GM12878 (cell line): ENCODE results near the gene SCUBE2. TPM values are rescaled to one million over a fixed set of nuclear protein-coding genes. Genes with fewer than 3 reads are reported as not detected.

Source experiments
- ATAC-seq: fragments of 200-7000 bp; cut with Tn5 transposase; 3 replicates; pipeline ENCODE4 v1.9.1; 2020; ENCODE audit warnings: mild to moderate bottlenecking, moderate library complexity
- BruUV-seq: library from RNA; stranded (reverse); fragments of 400-500 nt; replicated peaks from 2 replicates; lab custom pipeline; 2021; lab: Mats Ljungman, UMichigan
- CTCF ChIA-PET: fragments of 300-600 bp; sonication (Branson Sonifier 250); formaldehyde crosslinking; extraction: SDS; loops from one replicate; lab custom pipeline; 2021; ENCODE audit warnings: inconsistent platforms; lab: Yijun Ruan, JAX
- POLR2A ChIA-PET: fragments of 350-600 bp; formaldehyde crosslinking; extraction: SDS; loops from one replicate; lab custom pipeline; 2021; ENCODE audit warnings: inconsistent platforms; lab: Charles Lee
- RAD21 ChIA-PET: fragments of 300-600 bp; sonication (Branson Sonifier 250); formaldehyde crosslinking; loops from one replicate; lab custom pipeline; 2023; ENCODE audit warnings: antibody characterized with exemption; ENCODE audit not compliant: unreplicated experiment; lab: Charles Lee
- SMC1A ChIA-PET: fragments of 300-600 bp; sonication (Branson Sonifier 250); formaldehyde crosslinking; loops from one replicate; lab custom pipeline; 2023; ENCODE audit not compliant: unreplicated experiment, uncharacterized antibody; lab: Charles Lee
- DNase-seq: peaks from one replicate; pipeline ENCODE4 v3.0.0-alpha.2; 2011; ENCODE audit warnings: low read depth, low spot score
- FAIRE-seq: peaks from 3 replicates; lab custom pipeline; 2011; peaks lifted over from hg19 to GRCh38; lab: Jason Lieb, UNC
- H2AFZ ChIP-seq: 2 replicates; pipeline ENCODE4 v1.6.0; 2011; ENCODE audit warnings: low read depth, low read length, control low read depth; ENCODE audit not compliant: control insufficient read depth
- H3K27ac ChIP-seq: 2 replicates; pipeline ENCODE4 v1.5.1; 2011; ENCODE audit warnings: control low read depth; ENCODE audit not compliant: control insufficient read depth, insufficient read depth
- H3K27me3 ChIP-seq, 2 experiments: replicated peaks in 1 of 2; 2 replicates each; pipeline versions ENCODE4 v1.6.0 to v1.6.1; 2011; ENCODE audit warnings: low read length in 1 of 2; ENCODE audit not compliant: control insufficient read depth in 2 of 2, insufficient read depth in 2 of 2
- H3K36me3 ChIP-seq, 2 experiments: 2 replicates each; pipeline ENCODE4 v1.5.1; 2011; ENCODE audit warnings: low read length in 1 of 2; ENCODE audit not compliant: control insufficient read depth in 2 of 2, insufficient read depth in 2 of 2
- H3K4me1 ChIP-seq: 2 replicates; pipeline ENCODE4 v1.6.1; 2011; ENCODE audit warnings: mild to moderate bottlenecking, low read length, moderate library complexity, mixed read lengths; ENCODE audit not compliant: control insufficient read depth, insufficient read depth
- H3K4me2 ChIP-seq: 2 replicates; pipeline ENCODE4 v1.6.0; 2011; ENCODE audit warnings: control low read depth; ENCODE audit not compliant: control insufficient read depth, insufficient read depth
- H3K4me3 ChIP-seq: fragments of 200-600 bp; sonication (generic); 2 replicates; pipeline ENCODE4 v1.5.1; 2016
- H3K79me2 ChIP-seq: 2 replicates; pipeline ENCODE4 v1.6.0; 2011; ENCODE audit warnings: low read length; ENCODE audit not compliant: control insufficient read depth, insufficient read depth
- H3K9ac ChIP-seq: 2 replicates; pipeline ENCODE4 v1.8.0; 2011; ENCODE audit warnings: low read length, control low read depth, mixed read lengths; ENCODE audit not compliant: control insufficient read depth, insufficient read depth
- H3K9me3 ChIP-seq: replicated peaks from 3 replicates; pipeline ENCODE4 v1.5.1; 2011; ENCODE audit warnings: mild to moderate bottlenecking, low read length; ENCODE audit not compliant: control insufficient read depth, insufficient read depth
- H4K20me1 ChIP-seq: 2 replicates; pipeline ENCODE4 v1.6.0; 2011; ENCODE audit not compliant: control insufficient read depth, insufficient read depth
- CUX1 ChIP-seq: IDR thresholded peaks from 2 replicates; pipeline ENCODE4 v1.6.1; 2012; ENCODE audit warnings: improper control_type of control experiment, low read depth, low read length; ENCODE audit not compliant: insufficient replicate concordance
- SMAD1 ChIP-seq: fragments of 450-650 bp; IDR thresholded peaks from 2 replicates; pipeline ENCODE4 v1.6.1; 2018; ENCODE audit warnings: mild to moderate bottlenecking, low read depth; ENCODE audit not compliant: partially characterized antibody
- WGBS: methylation state at CpG from one replicate; pipeline ENCODE4 v1.1.6; 2016; ENCODE audit warnings: low lambda C conversion rate; ENCODE audit not compliant: insufficient replicate concordance, insufficient coverage; ENCODE audit errors: missing lambda C conversion rate; 5-methylcytosine and 5-hydroxymethylcytosine counted together
- in situ Hi-C: fragments of 300-500 bp; cut with MboI; formaldehyde crosslinking; loops from 9 replicates; pipeline ENCODE4 v1.14.3; 2018; ENCODE audit warnings: mixed read lengths
- intact Hi-C: fragments of 100-400 bp; cut with micrococcal nuclease; formaldehyde crosslinking; loops from one replicate; pipeline ENCODE4 v1.14.2; 2022; ENCODE audit not compliant: unreplicated experiment
- polyA plus RNA-seq, 11 experiments: library from polyadenylated mRNA; depleted of rRNA in 4 of 11; unstranded in 6 of 11; stranded (reverse) in 5 of 11; fragments of >200 nt; fragmentation: Nextera tagmentation in 4 of 11; fragmentation: Illumina TruSeq in 1 of 11; extraction: Ambion mirVana in 4 of 11; extraction: Trizol in 1 of 11; gene quantifications; 1 replicate in 1 of 11; 2 replicates in 10 of 11; pipeline versions ENCODE4 v1.2.1 to v1.2.3, GENCODE V29; 2011 to 2016; ENCODE audit warnings: inconsistent platforms in 2 of 11, missing spikeins in 2 of 11, low read depth in 1 of 11
- total RNA-seq, 4 experiments: library from RNA; depleted of rRNA in 3 of 4; stranded (reverse); fragments of >200 nt in 3 of 4; fragmentation: Illumina TruSeq in 1 of 4; extraction: Trizol in 1 of 4; gene quantifications; 2 replicates each; pipeline versions ENCODE4 v1.2.1 to v1.2.3, GENCODE V29; 2013 to 2021
- TF ChIP-seq, protein P1 (sequence below): fragments of 450-650 bp; IDR thresholded peaks from 2 replicates; pipeline ENCODE4 v1.6.1; 2017; ENCODE audit warnings: mild to moderate bottlenecking, low read depth, inconsistent platforms; ENCODE audit not compliant: poor library complexity, severe bottlenecking

The SCUBE2 gene
- total and polyA plus RNA-seq, 10 of the 15 experiments (the other 5 are each of a cell fraction or from before 2014, with no cell fraction given) = 0.12 to 0.56 (median 0.31) TPM; not detected in 2

- ChIA-PET SMC1A (no interaction called here), RAD21 (interaction anchor here (0.7 kb wide), 1 partner anchor 88 kb away, joined by 5 read pairs; no protein-coding TSS in a partner anchor), POLR2A (interaction anchor here (0.7 kb wide), 1 partner anchor 557 kb away, joined by 5 read pairs; no protein-coding TSS in a partner anchor), CTCF (interaction anchor here (0.5 to 1.0 kb wide), 3 partner anchors 14 to 345 kb away, joined by 3 to 5 read pairs (median 3); no protein-coding TSS in a partner anchor)
- H3K36me3 ChIP-seq = no peaks in the 10 kb centered on the region
- ATAC-seq (no peak), FAIRE-seq (no peak), DNase-seq (no peak)
- no peaks in the 10 kb centered on the region for H3K4me1 ChIP-seq
- H3K79me2 ChIP-seq = no peaks in the 10 kb centered on the region
- H3K27ac ChIP-seq = no peak overlapping the region
- H3K9me3 ChIP-seq = no peaks in the 10 kb centered on the region
- in situ Hi-C loops = no loop called here
- H3K4me2 ChIP-seq = no peak overlapping the region
- H3K9ac ChIP-seq = no peak overlapping the region
- H4K20me1 ChIP-seq = no peaks in the 10 kb centered on the region
- H2AFZ ChIP-seq = no peak overlapping the region
- H3K27me3 ChIP-seq = peaks cover 0 to 4% of the 10 kb centered on the region in 2 experiments; a peak in 2 of 4 replicates
- intact Hi-C loops = no loop called here
- TF ChIP-seq SMAD1 (no peak), CUX1 (no peak)
- TF ChIP-seq, protein P1, sequence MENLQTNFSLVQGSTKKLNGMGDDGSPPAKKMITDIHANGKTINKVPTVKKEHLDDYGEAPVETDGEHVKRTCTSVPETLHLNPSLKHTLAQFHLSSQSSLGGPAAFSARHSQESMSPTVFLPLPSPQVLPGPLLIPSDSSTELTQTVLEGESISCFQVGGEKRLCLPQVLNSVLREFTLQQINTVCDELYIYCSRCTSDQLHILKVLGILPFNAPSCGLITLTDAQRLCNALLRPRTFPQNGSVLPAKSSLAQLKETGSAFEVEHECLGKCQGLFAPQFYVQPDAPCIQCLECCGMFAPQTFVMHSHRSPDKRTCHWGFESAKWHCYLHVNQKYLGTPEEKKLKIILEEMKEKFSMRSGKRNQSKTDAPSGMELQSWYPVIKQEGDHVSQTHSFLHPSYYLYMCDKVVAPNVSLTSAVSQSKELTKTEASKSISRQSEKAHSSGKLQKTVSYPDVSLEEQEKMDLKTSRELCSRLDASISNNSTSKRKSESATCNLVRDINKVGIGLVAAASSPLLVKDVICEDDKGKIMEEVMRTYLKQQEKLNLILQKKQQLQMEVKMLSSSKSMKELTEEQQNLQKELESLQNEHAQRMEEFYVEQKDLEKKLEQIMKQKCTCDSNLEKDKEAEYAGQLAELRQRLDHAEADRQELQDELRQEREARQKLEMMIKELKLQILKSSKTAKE = no peak
- WGBS = 53% methylated on average over 6 of the region's 7 CpGs
- no TSS peak for BruUV-seq
- H3K4me3 ChIP-seq = no peak overlapping the region
Measured at GRCh38 chr11:9103542-9104276, 12.3 kb upstream of the SCUBE2 start.
